Stimulated activated CD8-positive, alpha-beta memory T cell treated with anti-CD3 and anti-CD28 coated beads, Interleukin-12 subunit alpha, Interleukin-12 subunit beta, amount 100 ng/mL, for 24 hours (primary cell): Measurements from ENCODE around the gene DPP7.
A peak's percentile ranks its signal among the peaks of the same experiment; 100 is the strongest.

Experiments used
- DNase-seq: peaks from one replicate; pipeline ENCODE4 v3.0.0-alpha.2; 2020; ENCODE audit errors: extremely low read depth

The DPP7 gene

DNA sequence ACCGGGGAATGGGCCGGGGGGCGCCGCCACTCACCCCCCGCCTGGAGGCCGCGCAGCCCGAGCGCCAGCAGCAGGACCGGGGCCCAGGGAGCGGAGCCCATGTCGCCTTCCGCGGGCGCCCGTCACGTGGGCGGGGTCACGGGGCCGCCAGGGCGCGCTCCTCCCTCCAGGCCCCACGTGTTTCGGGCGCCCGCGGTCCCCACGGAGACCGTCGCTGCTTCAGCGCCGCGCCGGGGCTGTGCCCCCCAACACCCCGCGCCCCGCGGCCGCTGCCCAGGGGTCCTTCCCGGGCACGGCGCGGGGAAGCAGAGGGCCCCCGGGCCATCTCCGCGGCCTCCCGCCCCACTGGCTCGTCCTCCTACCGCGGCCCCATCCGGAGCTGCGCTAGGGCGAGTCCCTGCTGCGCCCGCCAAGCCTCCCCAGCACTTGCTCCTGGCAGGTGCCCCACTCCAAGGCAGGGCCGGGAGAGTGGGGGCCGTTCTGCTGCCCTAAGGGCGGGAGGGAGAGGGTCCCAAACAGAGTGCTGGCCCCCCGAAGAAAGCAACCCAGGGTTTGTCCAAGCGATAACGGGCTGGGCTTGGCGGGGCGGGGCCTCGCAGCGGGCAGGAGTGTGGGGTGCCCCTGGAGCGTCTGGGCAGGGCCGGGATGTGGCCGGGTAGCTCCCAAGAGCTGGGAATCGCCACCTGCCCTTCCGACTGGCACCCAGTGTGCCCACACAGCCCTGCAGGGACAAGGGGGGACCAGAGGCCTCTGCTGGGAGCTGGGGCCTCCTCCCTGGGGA lies at the start of gene DPP7:
Gene DPP7 (minus strand): TSS at position 121 of the 781 bp plus-strand sequence. CDS start 20 bp downstream, at position 101.
- DNase-seq = peak; percentile 62

DNA sequence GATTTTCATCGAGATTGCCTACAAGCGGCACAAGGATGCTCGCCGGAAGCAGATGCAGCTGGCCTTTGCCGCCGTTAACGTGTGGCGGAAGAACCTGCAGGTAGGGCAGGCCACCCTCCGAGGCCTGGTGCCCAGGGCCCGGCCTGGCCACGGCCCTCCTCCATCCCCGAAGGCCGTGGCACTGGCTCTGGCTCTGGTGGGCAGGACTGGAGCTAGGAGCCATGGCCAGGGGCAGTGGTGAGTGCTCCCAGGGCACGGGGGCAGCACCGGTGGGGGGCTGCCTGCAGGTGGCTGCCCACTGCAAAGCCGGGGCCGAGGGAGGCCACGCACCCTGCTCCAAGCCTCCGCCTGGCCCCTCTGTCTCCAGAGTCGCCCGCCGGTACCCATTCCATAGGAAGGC lies 49.3 kb upstream of the DPP7 start:
- DNase-seq = no peak

DNA sequence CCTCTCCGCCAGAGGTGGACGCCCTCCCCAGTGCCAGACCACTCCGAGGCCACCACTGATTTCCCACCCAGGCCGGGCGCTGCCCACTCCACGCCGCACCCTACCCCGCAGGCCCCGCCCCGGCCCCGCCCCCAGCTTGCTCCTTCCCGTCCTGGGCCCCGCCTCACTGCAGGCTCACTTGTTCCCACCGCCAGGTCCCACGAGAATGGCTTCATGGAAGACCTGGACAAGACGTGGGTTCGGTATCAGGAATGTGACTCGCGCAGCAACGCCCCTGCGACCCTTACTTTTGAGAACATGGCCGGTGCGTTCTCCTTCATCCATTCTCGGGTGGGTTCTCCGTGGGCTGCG lies 48.8 kb upstream of the DPP7 start:
- no peak for DNase-seq

DNA sequence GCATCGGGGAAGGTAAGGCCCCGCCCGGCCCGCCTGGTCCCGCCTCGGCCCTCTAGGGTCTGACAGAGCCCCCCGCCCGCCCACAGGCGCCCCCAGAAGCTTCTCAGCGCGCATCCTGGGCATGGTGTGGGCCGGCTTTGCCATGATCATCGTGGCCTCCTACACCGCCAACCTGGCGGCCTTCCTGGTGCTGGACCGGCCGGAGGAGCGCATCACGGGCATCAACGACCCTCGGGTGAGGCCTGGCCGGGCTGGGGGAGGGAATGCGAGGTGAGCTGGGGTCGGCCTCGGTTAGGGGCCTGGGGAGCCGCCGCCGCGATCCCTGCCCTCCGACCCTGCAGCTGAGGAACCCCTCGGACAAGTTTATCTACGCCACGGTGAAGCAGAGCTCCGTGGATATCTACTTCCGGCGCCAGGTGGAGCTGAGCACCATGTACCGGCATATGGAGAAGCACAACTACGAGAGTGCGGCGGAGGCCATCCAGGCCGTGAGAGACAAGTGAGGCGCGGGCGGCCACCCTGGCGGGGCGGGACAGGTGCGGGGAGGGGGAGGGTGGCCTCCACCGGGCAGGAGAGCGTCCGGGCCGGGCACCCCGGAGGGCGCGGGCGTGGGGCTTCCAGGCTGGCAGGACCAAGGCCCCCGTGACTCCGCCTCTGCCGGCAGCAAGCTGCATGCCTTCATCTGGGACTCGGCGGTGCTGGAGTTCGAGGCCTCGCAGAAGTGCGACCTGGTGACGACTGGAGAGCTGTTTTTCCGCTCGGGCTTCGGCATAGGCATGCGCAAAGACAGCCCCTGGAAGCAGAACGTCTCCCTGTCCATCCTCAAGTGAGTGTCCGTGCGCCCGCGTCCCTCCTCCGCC lies 48.2 kb upstream of the DPP7 start:
- DNase-seq = no peak

DNA sequence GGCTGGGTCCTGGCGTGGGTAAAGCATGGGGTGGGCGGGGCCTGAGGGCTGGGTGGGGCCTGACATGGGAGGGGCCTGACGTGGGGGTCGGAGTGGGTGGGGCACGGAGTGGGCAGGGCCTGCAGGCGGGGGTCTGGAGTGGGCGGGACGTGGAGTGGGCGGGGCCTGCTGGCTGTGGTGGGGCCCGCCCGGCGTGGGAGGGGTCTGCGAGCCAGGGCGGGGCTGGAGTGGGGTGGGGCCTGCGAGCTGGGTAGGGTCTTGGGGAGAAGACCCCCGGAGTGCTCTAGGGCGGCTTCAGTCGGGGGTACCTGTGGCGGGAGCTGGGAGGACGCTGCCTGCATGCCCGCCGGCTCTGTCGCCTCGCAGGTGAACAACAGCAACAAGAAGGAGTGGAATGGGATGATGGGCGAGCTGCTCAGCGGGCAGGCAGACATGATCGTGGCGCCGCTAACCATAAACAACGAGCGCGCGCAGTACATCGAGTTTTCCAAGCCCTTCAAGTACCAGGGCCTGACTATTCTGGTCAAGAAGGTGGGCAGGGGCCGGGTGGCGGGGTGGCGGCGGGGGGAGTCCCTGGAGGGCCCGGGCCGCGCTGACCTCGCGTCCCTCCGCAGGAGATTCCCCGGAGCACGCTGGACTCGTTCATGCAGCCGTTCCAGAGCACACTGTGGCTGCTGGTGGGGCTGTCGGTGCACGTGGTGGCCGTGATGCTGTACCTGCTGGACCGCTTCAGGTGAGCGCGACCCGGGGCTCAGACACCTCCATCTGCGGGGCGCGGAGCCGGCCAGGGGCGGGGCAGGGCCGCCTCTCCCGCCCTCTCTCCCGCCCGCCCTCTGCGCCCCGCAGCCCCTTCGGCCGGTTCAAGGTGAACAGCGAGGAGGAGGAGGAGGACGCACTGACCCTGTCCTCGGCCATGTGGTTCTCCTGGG lies 47.3 kb upstream of the DPP7 start:
- no peak for DNase-seq

DNA sequence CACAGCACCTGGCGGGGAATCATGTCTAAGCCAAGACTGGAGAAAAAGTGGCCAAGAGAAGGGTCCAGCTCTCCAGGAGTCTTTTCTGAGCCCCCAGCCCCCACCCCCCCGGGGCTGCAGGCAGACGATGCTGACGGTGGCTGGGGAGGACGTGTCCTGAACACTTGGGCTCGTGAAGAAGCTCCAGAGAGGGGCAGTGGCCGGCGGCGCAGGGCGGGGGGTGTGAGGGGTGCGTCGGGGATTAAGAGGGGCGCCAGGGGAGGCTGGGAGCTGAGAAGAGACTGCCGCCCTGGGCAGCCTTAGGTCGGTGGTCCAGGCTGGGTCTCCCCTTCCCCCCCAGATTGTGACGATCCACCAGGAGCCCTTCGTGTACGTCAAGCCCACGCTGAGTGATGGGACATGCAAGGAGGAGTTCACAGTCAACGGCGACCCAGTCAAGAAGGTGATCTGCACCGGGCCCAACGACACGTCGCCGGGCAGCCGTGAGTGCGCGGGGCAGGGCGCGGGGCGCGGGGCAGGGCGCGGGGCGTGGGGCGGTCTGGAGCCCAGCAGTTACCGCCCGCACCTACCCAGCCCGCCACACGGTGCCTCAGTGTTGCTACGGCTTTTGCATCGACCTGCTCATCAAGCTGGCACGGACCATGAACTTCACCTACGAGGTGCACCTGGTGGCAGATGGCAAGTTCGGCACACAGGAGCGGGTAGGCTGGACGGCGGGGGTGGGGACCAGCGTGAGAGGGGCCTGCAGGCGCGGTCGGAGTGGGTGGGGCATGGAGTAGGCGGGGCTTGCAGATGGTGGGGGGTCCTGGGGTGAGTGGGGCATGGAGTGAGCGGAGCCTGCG lies 46.4 kb upstream of the DPP7 start:
- no peak for DNase-seq

GRCh38 chr9:137160054-137160425 lies 45.5 kb upstream of the DPP7 start:
- DNase-seq = no peak

GRCh38 chr9:137159105-137160053 lies 44.8 kb upstream of the DPP7 start:
- DNase-seq = no peak

- no peak for DNase-seq
These were observed 44.1 kb upstream of the DPP7 start for GRCh38 chr9:137158625-137159024.

- DNase-seq = no peak
These were observed 43.3 kb upstream of the DPP7 start for GRCh38 chr9:137157618-137158415.

- DNase-seq = peak; percentile 41
These were observed 42.2 kb upstream of the DPP7 start for GRCh38 chr9:137156567-137157375.

DNA sequence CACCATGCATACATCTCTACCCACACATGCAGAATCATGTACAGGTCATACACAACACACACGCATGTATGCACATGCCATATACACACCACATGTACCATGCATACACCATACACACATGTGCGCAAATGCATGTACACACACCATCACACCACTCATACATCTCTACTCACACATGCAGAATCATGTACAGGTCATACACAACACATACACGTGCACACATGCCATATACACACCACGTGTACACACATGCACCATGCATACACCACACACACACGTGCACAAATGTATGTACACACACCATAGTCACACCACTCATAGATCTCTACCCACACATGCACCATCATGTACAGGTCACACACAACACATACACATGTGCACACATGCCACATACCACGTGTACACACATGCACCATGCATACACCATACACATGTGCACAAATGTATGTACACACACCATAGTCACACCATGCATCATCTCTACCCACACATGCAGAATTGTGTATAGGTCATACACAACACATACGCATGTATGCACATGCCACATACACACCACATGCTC lies 38.4 kb upstream of the DPP7 start:
- no peak for DNase-seq

DNA sequence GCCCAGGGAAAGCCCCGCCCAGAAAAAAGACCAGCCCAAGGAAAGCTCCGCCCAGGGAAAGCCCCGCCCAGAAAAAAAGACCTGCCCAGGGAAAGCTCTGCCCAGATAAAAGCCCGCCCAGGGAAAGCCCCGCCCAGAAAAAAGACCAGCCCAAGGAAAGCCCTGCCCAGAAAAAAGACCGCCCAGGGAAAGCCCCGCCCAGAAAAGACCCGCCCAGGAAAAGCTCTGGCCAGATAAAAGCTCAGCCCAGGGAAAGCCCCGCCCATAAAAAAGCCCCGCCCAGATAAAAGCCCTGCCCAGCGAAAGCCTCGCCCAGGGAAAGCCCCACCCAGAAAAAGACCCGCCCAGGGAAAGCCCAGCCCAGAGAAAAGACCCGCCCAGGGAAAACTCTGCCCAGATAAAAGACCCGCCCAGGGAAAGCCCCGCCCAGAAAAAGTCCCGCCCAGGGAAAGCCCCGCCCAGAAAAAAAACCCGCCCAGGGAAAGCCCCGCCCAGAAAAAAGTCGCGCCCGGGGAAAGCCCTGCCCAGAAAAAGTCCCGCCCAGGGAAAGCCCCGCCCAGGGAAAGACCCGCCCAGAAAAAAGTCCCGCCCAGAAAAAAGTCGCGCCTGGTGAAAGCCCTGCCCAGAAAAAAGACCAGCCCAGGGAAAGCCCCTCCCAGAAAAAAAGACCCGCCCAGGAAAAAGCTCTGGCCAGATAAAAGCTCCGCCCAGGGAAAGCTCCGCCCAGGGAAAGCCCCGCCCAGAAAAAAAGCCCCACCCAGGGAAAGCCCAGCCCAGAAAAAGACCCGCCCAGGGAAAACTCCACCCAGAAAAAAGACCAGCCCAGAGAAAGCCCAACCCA lies 36.3 kb upstream of the DPP7 start:
- DNase-seq = no peak

GRCh38 chr9:137149942-137150616 lies 35.5 kb upstream of the DPP7 start:
- DNase-seq = no peak

- no peak for DNase-seq
These were observed 34.8 kb upstream of the DPP7 start for GRCh38 chr9:137149363-137149762.

DNA sequence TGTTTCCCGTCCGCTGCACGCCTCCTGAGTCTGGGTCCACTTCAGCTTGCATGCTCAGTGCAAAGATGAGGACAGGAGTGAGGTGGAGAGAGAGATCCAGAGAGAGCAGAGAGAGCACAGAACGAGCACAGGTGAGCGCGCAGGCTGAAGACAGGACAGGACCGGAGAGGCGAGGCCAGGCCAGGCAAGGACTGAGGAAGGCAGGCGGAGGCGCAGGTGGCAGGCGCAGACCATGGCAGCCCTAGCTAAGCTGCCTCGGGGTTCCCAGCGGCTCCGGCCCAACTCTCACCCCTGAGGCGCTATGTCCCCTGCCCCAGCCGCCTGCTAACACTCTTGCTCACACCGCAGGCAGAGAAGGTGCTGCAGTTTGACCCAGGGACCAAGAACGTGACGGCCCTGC lies 34.1 kb upstream of the DPP7 start:
- no peak for DNase-seq
